B cell (primary cell): ENCODE data around the gene PCGF1. TPM values are rescaled to one million over a fixed set of nuclear protein-coding genes. Genes with fewer than 3 reads are reported as not detected.

Experiments used
- ATAC-seq: fragments of 200-7000 bp; cut with Tn5 transposase; one replicate; pipeline ENCODE4 v1.10.0; 2021; ENCODE audit warnings: low read depth, mild to moderate bottlenecking, moderate number of reproducible peaks, moderate library complexity
- CTCF ChIA-PET: fragments of 350-600 bp; sonication (Branson Sonifier 250); formaldehyde crosslinking; loops from one replicate; lab custom pipeline; 2021; ENCODE audit warnings: antibody characterized with exemption, inconsistent platforms; lab: Charles Lee
- POLR2A ChIA-PET: fragments of 350-600 bp; sonication (Branson Sonifier 250); formaldehyde crosslinking; loops from one replicate; lab custom pipeline; 2021; ENCODE audit warnings: antibody characterized with exemption; lab: Charles Lee
- DNase-seq: peaks from one replicate; pipeline ENCODE4 v3.0.0; 2013
- H2AFZ ChIP-seq: 2 replicates; pipeline ENCODE4 v1.6.1; 2012; ENCODE audit warnings: mild to moderate bottlenecking, low read depth, low read length; ENCODE audit not compliant: insufficient read depth, poor library complexity, severe bottlenecking
- H3K27ac ChIP-seq, 2 donors: 1 replicate in 1 of 2; 2 replicates in 1 of 2; pipeline ENCODE4 v1.5.1; 2012 to 2013; ENCODE audit warnings: low read length in 2 of 2, mild to moderate bottlenecking in 2 of 2, moderate library complexity in 1 of 2
- H3K27me3 ChIP-seq, 4 experiments: fragments of 200-600 bp in 1 of 4; sonication (generic) in 1 of 4; replicated peaks in 1 of 4; 1 replicate in 2 of 4; 2 replicates in 2 of 4; pipeline versions ENCODE4 v1.6.1 to v1.7.0; 2013 to 2016; ENCODE audit warnings: low read length in 3 of 4, mild to moderate bottlenecking in 2 of 4, mixed read lengths in 1 of 4, moderate library complexity in 1 of 4; ENCODE audit not compliant: insufficient read depth in 4 of 4, control insufficient read depth in 3 of 4; ENCODE audit errors: control extremely low read depth in 1 of 4
- H3K36me3 ChIP-seq, 2 experiments: replicated peaks in 1 of 2; 1 replicate in 1 of 2; 2 replicates in 1 of 2; pipeline versions ENCODE4 v1.6.1 to v1.7.1; 2013; ENCODE audit warnings: low read length in 1 of 2; ENCODE audit not compliant: insufficient read depth in 2 of 2, control insufficient read depth in 1 of 2; ENCODE audit errors: control extremely low read depth in 1 of 2, extremely low read depth in 1 of 2
- H3K4me1 ChIP-seq, 2 donors: fragments of 200-600 bp in 1 of 2; sonication (generic) in 1 of 2; 1 replicate in 1 of 2; 2 replicates in 1 of 2; pipeline versions ENCODE4 v1.5.1 to v1.6.1; 2013 to 2017; ENCODE audit warnings: low read length in 2 of 2; ENCODE audit not compliant: control insufficient read depth in 2 of 2, insufficient read depth in 2 of 2
- H3K4me2 ChIP-seq: replicated peaks from 2 replicates; pipeline ENCODE3; 2012; ENCODE audit warnings: mild to moderate bottlenecking, low read depth, low read length; ENCODE audit not compliant: poor library complexity, severe bottlenecking
- H3K4me3 ChIP-seq, 5 experiments: fragments of 200-600 bp in 1 of 5; sonication (generic) in 1 of 5; 1 replicate in 3 of 5; 2 replicates in 2 of 5; pipeline versions ENCODE4 v1.5.1 to v1.7.0; 2011 to 2016; ENCODE audit warnings: low read length in 4 of 5, mild to moderate bottlenecking in 4 of 5, low read depth in 2 of 5, control low read depth in 1 of 5, moderate library complexity in 1 of 5; ENCODE audit not compliant: insufficient read depth in 1 of 5; ENCODE audit errors: control extremely low read depth in 1 of 5, extremely low read depth in 1 of 5
- H3K79me2 ChIP-seq: fragments of 200-600 bp; sonication (generic); one replicate; pipeline ENCODE4 v1.6.0; 2016; ENCODE audit warnings: low read length; ENCODE audit not compliant: control insufficient read depth, insufficient read depth
- H3K9ac ChIP-seq: fragments of 200-600 bp; sonication (generic); 2 replicates; pipeline ENCODE4 v1.6.1; 2017; ENCODE audit warnings: mild to moderate bottlenecking, low read length, moderate library complexity
- H3K9me3 ChIP-seq, 3 donors: one replicate each; pipeline versions ENCODE4 v1.6.1 to v1.7.1; 2013; ENCODE audit warnings: low read length in 2 of 3; ENCODE audit not compliant: control insufficient read depth in 2 of 3, insufficient read depth in 1 of 3; ENCODE audit errors: control extremely low read depth in 1 of 3
- H4K20me1 ChIP-seq: 2 replicates; pipeline ENCODE4 v1.6.0; 2012; ENCODE audit warnings: mild to moderate bottlenecking, low read length; ENCODE audit not compliant: insufficient read depth, control insufficient read depth, poor library complexity, severe bottlenecking
- H3K27ac Mint-ChIP-seq: one replicate; pipeline ENCODE4 v1.8.0; 2021; ENCODE audit warnings: mixed read lengths
- H3K27me3 Mint-ChIP-seq: one replicate; pipeline ENCODE4 v1.8.0; 2021; ENCODE audit warnings: mixed read lengths
- H3K4me1 Mint-ChIP-seq: one replicate; pipeline ENCODE4 v1.8.0; 2021; ENCODE audit warnings: mixed read lengths
- H3K4me3 Mint-ChIP-seq: one replicate; pipeline ENCODE4 v1.8.0; 2021; ENCODE audit warnings: mixed read lengths
- H3K9me3 Mint-ChIP-seq: one replicate; pipeline ENCODE4 v1.8.0; 2022; ENCODE audit warnings: mixed read lengths; ENCODE audit not compliant: insufficient read depth
- EZH2 ChIP-seq: IDR thresholded peaks from 2 replicates; pipeline ENCODE4 v1.6.1; 2012; ENCODE audit warnings: borderline replicate concordance, low read depth, mild to moderate bottlenecking, moderate library complexity, low read length; ENCODE audit not compliant: insufficient read depth, poor library complexity, severe bottlenecking
- WGBS: methylation state at CpG from one replicate; pipeline ENCODE4 v1.1.5; 2013; ENCODE audit warnings: missing lambda C conversion rate; ENCODE audit not compliant: insufficient coverage; 5-methylcytosine and 5-hydroxymethylcytosine counted together
- intact Hi-C: fragments of 100-400 bp; cut with micrococcal nuclease; formaldehyde crosslinking; loops from one replicate; pipeline ENCODE4 v1.10.0; 2022
- polyA plus RNA-seq: library from polyadenylated mRNA; depleted of rRNA; stranded (reverse); fragments of >200 nt; gene quantifications from 2 replicates; pipeline ENCODE4 v1.2.3, GENCODE V29; 2012
- total RNA-seq, 2 donors: library from RNA; stranded (reverse); fragments of 120-200 nt in 1 of 2; gene quantifications; 1 replicate in 1 of 2; 2 replicates in 1 of 2; pipeline versions ENCODE4 v1.2.3 to v1.2.4, GENCODE V29; 2013 to 2022
- TF ChIP-seq, protein P1 (sequence below): fragments of 200-600 bp; IDR thresholded peaks from one replicate; pipeline ENCODE4 v1.8.0; 2022; ENCODE audit warnings: antibody characterized with exemption, mild to moderate bottlenecking

The PCGF1 gene
- total and polyA plus RNA-seq, 2 donors (not counting 1 experiment from before 2014, with no cell fraction given), result 21.9 to 40.1 TPM

DNA sequence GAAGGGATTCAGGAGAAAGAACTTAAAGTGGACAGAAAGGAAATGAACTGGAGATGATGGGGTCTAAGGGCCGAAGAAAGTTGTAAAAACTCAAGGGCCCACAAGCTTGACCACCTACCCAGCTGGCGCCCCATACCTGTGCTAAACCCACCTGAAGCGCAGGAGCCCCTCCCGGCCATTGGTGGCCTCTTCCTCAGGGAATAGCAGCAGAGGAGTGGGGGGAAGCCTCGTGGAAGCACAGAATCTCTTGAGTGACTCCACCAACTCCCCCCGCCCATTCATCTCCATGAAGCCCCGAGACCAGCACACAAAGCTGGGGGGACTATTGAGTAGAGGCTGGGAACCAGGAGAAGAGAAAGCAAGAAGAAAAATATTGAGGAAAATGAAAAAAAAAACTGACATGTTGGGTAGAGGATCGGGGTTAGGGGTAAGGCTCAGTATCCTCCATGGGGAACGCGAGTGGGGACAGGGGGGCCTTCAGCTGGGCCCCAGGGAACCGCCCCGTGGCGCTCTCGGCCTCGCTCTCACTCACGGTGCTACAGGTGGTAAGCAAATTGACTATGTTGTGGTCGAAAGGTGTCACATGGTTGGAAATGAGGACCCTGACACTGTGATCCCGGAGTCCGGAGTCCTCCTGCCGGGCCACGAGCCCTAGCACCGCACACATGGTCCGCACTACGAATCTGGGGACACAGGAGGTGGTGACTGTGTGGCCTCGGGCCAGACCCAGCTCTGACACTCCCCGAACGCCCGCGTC is 21.3 kb upstream of the PCGF1 start:
- H3K27ac Mint-ChIP-seq, result peak overlapping the region; percentile 96
- Histone ChIP-seq H3K9me3 (no peaks in the 10 kb centered on the region), H3K36me3 (peaks cover 0 to 47% of the 10 kb centered on the region in 2 experiments), H4K20me1 (peaks cover 17% of the 10 kb centered on the region), H3K4me3 (peak overlapping the region; percentile 62 to 98 (median 70)), H2AFZ (peak overlapping the region; percentile 81), H3K79me2 (peaks cover 31% of the 10 kb centered on the region), H3K9ac (peak overlapping the region; percentile 78), H3K4me1 (peaks cover 39 to 49% of the 10 kb centered on the region in 2 donors), H3K27me3 (no peaks in the 10 kb centered on the region), H3K27ac (peak overlapping the region; percentile 84 to 90), H3K4me2 (peak overlapping the region; percentile 95)
- DNase-seq (no peak), ATAC-seq (peak; percentile 0)
- H3K4me3 Mint-ChIP-seq, result peak overlapping the region; percentile 97
- intact Hi-C loops, result loop anchor here (1.0 to 5.0 kb wide), 9 partner anchors 21 to 1296 kb away; partner anchors contain the start of genes C2orf81, CCT7, INO80B and MRPL53
- H3K4me1 Mint-ChIP-seq, result peaks cover 43% of the 10 kb centered on the region
- H3K9me3 Mint-ChIP-seq, result no peaks in the 10 kb centered on the region
- TF ChIP-seq, protein P1, sequence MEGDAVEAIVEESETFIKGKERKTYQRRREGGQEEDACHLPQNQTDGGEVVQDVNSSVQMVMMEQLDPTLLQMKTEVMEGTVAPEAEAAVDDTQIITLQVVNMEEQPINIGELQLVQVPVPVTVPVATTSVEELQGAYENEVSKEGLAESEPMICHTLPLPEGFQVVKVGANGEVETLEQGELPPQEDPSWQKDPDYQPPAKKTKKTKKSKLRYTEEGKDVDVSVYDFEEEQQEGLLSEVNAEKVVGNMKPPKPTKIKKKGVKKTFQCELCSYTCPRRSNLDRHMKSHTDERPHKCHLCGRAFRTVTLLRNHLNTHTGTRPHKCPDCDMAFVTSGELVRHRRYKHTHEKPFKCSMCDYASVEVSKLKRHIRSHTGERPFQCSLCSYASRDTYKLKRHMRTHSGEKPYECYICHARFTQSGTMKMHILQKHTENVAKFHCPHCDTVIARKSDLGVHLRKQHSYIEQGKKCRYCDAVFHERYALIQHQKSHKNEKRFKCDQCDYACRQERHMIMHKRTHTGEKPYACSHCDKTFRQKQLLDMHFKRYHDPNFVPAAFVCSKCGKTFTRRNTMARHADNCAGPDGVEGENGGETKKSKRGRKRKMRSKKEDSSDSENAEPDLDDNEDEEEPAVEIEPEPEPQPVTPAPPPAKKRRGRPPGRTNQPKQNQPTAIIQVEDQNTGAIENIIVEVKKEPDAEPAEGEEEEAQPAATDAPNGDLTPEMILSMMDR, result peak; percentile 1
- no peak for TF ChIP-seq EZH2
- WGBS, result 16% methylated on average over 26 of the region's 29 CpGs
- POLR2A ChIA-PET, result interaction anchor here (1.0 to 2.7 kb wide), 11 partner anchors 10 to 347 kb away, joined by 3 to 19 read pairs (median 7); partner anchors contain the start of genes CCDC142, INO80B, MRPL53 and PCGF1
- CTCF ChIA-PET, result interaction anchor here (1.0 to 9.6 kb wide), 6 partner anchors 16 to 137 kb away, joined by 3 to 71 read pairs (median 24); partner anchors contain the start of genes CCDC142, PCGF1 and TTC31
- no peaks in the 10 kb centered on the region for H3K27me3 Mint-ChIP-seq
